Measurements from ENCODE around the gene RAX2. TPM values are rescaled to one million over a fixed set of nuclear protein-coding genes. Genes with fewer than 3 reads are reported as not detected.

Gene RAX2
- total RNA-seq, 1 experiment from 2014 or later, result not detected

DNA sequence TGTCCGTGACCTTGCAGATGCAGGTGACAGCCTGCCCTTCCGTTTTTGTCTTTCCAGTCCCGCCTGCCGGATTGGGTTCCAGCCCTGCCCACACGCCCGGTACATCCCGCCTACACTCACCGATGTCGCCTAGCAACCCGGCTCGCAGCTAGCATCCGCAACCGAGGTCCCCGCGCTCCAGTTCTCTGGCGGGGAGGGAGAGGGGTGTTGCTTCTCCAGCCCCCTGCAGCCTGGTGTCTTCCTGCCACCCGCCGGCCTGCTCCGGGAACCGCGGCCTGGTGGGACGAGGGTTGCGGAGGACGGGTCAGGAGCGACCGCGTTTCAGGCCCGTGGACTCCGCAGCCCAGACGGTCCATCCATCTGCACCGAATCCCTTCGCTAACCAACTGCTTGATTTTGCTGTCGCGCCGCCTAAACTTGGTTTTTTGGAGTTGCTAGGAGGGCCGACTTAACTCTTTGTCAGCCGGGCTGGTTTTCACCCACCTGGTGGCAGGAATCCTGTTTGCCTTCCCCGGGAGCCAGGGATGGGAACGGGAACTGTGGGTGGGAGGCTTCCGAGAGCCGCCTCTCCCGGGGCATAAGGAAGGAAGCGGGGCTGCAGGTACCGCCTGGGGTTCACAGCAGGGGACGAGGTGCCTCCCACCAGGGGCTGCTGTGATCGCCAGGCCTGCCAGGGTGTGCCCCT lies 29.5 kb upstream of the RAX2 start:
- DNase-seq (ENCODE audit: low spot score), result no peak

- DNase-seq (ENCODE audit: low spot score), result no peak
Measured at GRCh38 chr19:3800996-3801395, 29.0 kb upstream of the RAX2 start.

DNA sequence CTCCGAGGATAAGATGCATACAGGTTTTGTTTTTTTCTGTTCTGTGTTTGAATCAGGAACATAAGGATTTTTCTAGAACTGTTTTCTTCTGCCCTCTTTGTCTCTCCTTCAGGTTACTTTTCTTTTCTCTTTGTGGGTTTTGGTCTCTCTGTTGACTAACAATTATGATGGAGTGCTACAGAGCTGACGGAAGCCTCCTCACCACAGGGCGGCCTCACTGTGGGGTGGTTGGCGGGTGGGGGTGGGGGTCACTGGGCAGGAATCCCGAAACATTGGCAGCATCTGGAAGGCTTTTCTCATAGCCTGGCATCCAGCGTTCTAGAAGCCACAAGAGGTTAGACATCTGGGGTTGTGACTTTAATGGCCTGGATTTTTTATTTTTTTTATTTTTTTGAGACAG lies 26.1 kb upstream of the RAX2 start:
- peak; percentile 41 for DNase-seq (ENCODE audit: low spot score)

DNA sequence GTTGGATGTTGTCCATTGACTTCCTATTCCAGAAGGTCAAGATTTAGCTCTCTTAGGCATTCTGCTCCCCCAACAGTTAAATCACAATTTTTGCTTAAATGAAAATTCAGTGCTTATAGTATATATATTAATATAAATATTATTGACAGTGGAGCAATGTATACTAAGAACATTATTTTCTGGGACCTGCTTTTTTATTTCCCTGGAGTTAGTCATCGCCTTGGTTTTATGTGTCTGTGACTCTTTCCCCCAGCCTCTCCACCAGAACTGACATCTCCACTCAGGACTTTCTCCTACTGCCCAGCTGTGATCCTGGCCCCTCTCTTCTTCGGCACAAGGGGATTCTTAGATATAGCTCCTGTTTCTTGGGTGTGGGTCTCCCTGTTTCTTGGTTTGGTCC lies 24.3 kb upstream of the RAX2 start:
- DNase-seq (ENCODE audit: low spot score), result no peak

DNA sequence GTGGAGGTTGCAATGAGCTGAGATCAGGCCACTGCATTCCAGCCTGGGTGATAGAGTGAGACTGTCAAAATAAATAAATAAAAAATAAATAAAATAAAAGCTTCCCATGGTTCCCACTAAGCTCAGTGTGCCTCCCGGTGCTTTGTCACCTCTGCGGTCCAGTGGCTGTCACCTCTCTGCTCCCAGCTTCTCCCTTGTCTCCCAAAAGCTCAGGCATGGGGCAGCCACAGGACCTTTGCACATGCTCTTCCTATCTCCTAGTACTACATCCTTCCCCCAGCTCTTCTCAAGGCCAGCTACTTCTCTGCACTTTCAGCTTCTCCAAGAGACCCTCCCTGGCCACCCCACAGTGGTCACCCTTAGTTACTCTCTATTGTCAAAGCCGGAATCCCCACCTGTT lies 21.8 kb upstream of the RAX2 start:
- DNase-seq (ENCODE audit: low spot score), result no peak

- no peak for DNase-seq (ENCODE audit: low spot score)
Measured at GRCh38 chr19:3792114-3792513, 20.1 kb upstream of the RAX2 start.

DNA sequence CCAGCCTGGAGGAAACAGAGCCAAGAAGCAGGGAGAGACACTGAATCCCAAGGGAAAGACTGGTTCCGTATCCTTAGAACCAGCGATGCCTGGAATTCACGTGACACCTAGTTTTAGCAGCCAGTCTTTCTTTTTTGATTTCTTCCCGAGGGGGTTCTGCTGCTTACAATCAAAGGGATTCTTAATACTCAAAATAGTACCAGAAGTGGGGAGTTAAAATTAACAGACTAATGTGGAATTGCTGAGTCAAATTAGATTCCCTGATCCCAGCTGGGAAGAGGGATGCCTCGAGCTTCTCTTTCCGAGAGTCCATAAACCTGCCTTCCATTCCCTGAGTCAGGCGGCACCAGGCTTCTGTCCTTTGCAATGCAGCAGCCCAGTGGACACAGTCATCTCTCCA lies 18.9 kb upstream of the RAX2 start:
- DNase-seq (ENCODE audit: low spot score), result no peak

DNA sequence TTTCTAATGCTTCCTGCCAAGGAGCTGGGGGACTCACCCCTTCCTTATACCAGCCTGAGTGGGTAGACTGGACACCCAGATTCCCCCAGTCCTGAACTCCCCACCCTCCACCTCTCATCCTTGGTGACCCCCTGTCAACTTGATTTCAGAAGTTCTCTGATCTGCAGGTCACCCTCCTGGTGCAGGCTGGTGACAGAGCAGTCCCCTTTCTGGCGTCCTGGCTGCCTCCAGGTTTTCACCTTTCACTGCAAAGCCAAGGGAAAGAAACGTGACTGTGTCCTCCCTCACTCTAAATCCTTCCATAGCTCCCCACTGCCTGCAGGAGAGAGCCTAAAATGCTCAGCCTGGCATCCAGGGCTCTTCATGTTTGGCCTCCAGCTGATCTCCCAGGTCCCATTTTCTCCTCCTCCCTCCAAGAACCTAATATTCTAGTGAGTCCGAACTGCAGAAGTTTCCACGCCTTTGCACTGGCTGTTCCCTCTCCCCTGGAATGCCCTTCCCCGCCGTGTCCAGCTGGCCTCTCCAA lies 18.2 kb upstream of the RAX2 start:
- DNase-seq (ENCODE audit: low spot score), result no peak

GRCh38 chr19:3788996-3789778 lies 17.2 kb upstream of the RAX2 start:
- no peak for DNase-seq (ENCODE audit: low spot score)

- DNase-seq (ENCODE audit: low spot score), result no peak
Measured at GRCh38 chr19:3785938-3786824, 14.2 kb upstream of the RAX2 start, which contains the start of gene MATK. TSS of gene MATK (minus strand) at chr19:3786381. CDS start at chr19:3785135, 1,246 bp downstream.

- DNase-seq (ENCODE audit: low spot score), result no peak
Measured at GRCh38 chr19:3785451-3785937, 13.5 kb upstream of the RAX2 start.

GRCh38 chr19:3784607-3785450 lies 12.8 kb upstream of the RAX2 start:
- DNase-seq (ENCODE audit: low spot score), result no peak

GRCh38 chr19:3783660-3784584 lies 11.9 kb upstream of the RAX2 start:
- DNase-seq (ENCODE audit: low spot score), result no peak

DNA sequence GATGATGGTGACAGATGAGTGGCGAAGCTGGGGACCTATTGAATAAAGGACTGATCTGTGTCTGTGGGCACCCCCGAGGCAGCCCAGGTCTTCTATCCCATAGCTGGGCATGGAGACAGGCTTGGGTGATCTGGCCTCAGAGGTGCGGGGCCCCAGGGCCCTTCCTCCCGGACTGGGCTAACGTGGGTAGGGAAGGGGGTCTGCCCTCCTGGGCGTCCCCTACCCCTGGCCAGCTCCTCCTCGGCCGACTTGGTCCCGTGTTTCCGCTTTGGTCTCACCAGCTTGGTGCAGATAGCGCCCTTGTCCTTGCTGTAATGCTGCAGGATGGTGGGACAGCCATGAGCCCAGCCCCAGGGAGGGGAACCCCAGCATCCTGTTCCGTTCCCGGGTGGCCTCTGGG lies 10.9 kb upstream of the RAX2 start:
- no peak for DNase-seq (ENCODE audit: low spot score)

GRCh38 chr19:3782330-3782729 lies 10.3 kb upstream of the RAX2 start:
- DNase-seq (ENCODE audit: low spot score), result no peak

DNA sequence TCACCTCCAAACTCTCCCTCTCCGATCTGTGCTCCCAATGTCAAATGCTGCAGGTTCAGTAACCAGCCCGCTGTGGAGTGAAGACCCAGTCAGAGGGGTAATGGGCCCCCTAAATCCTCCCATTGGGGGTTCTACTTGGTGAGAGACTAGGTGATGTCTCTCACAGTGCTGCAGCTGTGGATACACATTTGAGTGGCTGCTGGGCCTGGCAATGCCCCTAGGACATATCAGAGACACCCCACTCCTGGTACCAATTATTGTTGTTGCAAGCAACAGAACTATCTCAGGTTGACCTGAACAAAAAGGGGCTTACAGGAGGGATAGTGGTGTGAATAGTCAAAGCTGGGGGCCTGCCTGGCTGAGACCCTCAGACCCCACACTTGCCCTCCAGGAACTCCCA lies 9.6 kb upstream of the RAX2 start:
- DNase-seq (ENCODE audit: low spot score), result no peak

DNA sequence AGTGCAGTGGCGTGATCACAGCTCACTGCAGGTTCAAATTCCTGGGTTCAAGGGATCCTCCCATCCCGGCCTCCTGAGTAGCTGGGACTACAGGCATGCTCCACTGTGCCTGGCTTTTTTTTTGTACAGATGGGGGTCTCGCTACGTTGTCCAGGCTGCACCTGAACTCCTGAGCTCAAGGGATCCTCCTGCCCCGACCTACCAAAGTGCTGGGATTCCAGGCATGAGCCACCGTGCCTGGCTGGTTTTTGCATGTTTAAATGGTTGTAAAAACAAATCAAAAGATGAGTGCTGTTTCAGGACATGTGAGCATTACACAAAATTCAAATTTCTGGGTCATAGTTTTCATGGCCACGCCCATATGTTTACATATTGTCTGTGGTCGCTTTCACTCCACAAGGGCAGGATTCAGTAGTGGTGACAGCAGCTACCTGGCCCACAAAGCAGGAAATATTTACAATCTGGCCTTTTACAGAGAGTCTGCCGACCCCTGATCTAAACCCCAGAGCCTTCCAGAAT lies 8.8 kb upstream of the RAX2 start:
- no peak for DNase-seq (ENCODE audit: low spot score)

GRCh38 chr19:3778899-3779723 lies 7.1 kb upstream of the RAX2 start:
- DNase-seq (ENCODE audit: low spot score), result no peak
